ENCODE measurements around the gene PHF14. TPM values are rescaled to one million over a fixed set of nuclear protein-coding genes. Genes with fewer than 3 reads are reported as not detected.

The PHF14 gene
- total RNA-seq, 1 experiment from 2014 or later = 50.8 TPM

- Histone ChIP-seq H3K79me2 (ENCODE audit: insufficient read depth, low read length) (no peaks in the 10 kb centered on the region), H3T11ph (ENCODE audit: low read length) (no peak overlapping the region), H4K8ac (replicated peaks; ENCODE audit: insufficient read length, low read depth, low read length) (no peak overlapping the region), H4K20me1 (ENCODE audit: control insufficient read depth, insufficient read depth, insufficient read length) (no peaks in the 10 kb centered on the region), H4K5ac (ENCODE audit: insufficient read length, low read depth, low read length) (no peak overlapping the region), H3K27ac (ENCODE audit: insufficient read length, low read depth, low read length) (no peak overlapping the region), H2AK5ac (ENCODE audit: insufficient read length, low read length) (no peak overlapping the region), H3K4me2 (ENCODE audit: insufficient read depth, insufficient read length, low read length) (no peak overlapping the region), H3K23ac (ENCODE audit: insufficient read length, low read depth, low read length) (no peak overlapping the region), H3K23me2 (ENCODE audit: insufficient read length, low read depth, low read length, poor library complexity, severe bottlenecking) (no peaks in the 10 kb centered on the region), H4K91ac (ENCODE audit: insufficient read length, low read depth, low read length) (no peak overlapping the region), H3K9ac (ENCODE audit: extremely low read depth, insufficient read length, low read length) (no peak overlapping the region), H3K56ac (ENCODE audit: insufficient read length, low read depth, low read length) (no peak overlapping the region), H2BK120ac (ENCODE audit: low read depth, low read length, poor library complexity, severe bottlenecking) (no peak overlapping the region), H2BK12ac (ENCODE audit: insufficient read length, low read depth, low read length) (no peak overlapping the region), H2BK20ac (ENCODE audit: low read depth, low read length, poor library complexity, severe bottlenecking) (no peak overlapping the region), H3K18ac (ENCODE audit: insufficient read length, low read depth, low read length) (no peak overlapping the region), H2AFZ (ENCODE audit: low read length) (no peak overlapping the region), H3K9me3 (ENCODE audit: control insufficient read depth, low read depth, low read length) (no peaks in the 10 kb centered on the region), H3K27me3 (ENCODE audit: insufficient read depth, low read length) (no peaks in the 10 kb centered on the region), H2BK5ac (ENCODE audit: insufficient read length, low read length) (no peak overlapping the region), H3K4me1 (ENCODE audit: insufficient read depth, low read length) (no peaks in the 10 kb centered on the region; the same call in 1 of the 2 replicates), H3K4ac (ENCODE audit: low read depth, low read length) (no peak overlapping the region), H2BK15ac (ENCODE audit: low read depth, low read length) (no peak overlapping the region), H3K14ac (ENCODE audit: insufficient read depth, low read length) (no peak overlapping the region), H3K79me1 (ENCODE audit: insufficient read depth, low read depth, low read length, poor library complexity, severe bottlenecking) (no peaks in the 10 kb centered on the region)
- DNase-seq = no peak
- H3K9me3 Mint-ChIP-seq = no peaks in the 10 kb centered on the region
- peaks cover 23% of the 10 kb centered on the region in 2 experiments for H3K4me1 Mint-ChIP-seq
- WGBS (ENCODE audit: extremely low coverage, insufficient read length, low lambda C conversion rate) = no CpG with 5 or more reads among the region's 4 CpGs
- H3K27me3 Mint-ChIP-seq (ENCODE audit: low read depth) = no peaks in the 10 kb centered on the region
- H3K36me3 Mint-ChIP-seq (ENCODE audit: insufficient read depth in 1 of 3, low read depth in 3 of 3) = peaks cover 0 to 5% (median 0%) of the 10 kb centered on the region in 3 experiments; a peak in 2 of 7 replicates
- peak overlapping the region in 1 of 2 experiments; percentile 13; a peak in 1 of 5 replicates for H3K4me3 Mint-ChIP-seq
- TF ChIP-seq CTCF (conservative IDR thresholded peaks at IDR 0.05) = no peak
- peak overlapping the region in 2 of 3 experiments; percentile 15 to 44; a peak in 5 of 7 replicates for H3K27ac Mint-ChIP-seq
Observed at GRCh38 chr7:11128498-11128897, 154.8 kb downstream of the PHF14 start.

Data from H9 (cell line).